GM12892 (cell line): ENCODE data around the gene KRT20. TPM values are rescaled to one million over a fixed set of nuclear protein-coding genes. Genes with fewer than 3 reads are reported as not detected.
"Not testable (repeated sequence)": the region's sequence is repeated elsewhere in the genome, so short reads cannot be mapped to it uniquely, and the experiment has no call there.

ENCODE experiments used
- DNase-seq: peaks from one replicate; pipeline ENCODE4 v3.0.0; 2011; ENCODE audit not compliant: insufficient read length
- FAIRE-seq: peaks from 2 replicates; lab custom pipeline; 2011; peaks lifted over from hg19 to GRCh38; lab: Jason Lieb, UNC
- POLR2A ChIP-seq: IDR thresholded peaks from 2 replicates; pipeline ENCODE4 v1.6.1; 2011; ENCODE audit warnings: low read depth, low read length, control low read depth
- POLR2AphosphoS5 ChIP-seq: IDR thresholded peaks from 2 replicates; pipeline ENCODE4 v1.6.1; 2011; ENCODE audit warnings: low read depth, low read length, control low read depth
- TAF1 ChIP-seq: IDR thresholded peaks from 2 replicates; pipeline ENCODE4 v1.6.1; 2011; ENCODE audit warnings: low read depth, mild to moderate bottlenecking, control low read depth, low read length, borderline replicate concordance
- polyA plus RNA-seq: library from polyadenylated mRNA; unstranded; fragments of >200 nt; gene quantifications from one replicate; pipeline ENCODE4 v1.2.1, GENCODE V29; 2012; ENCODE audit warnings: missing spikeins, inconsistent platforms; ENCODE audit not compliant: missing spikeins

Gene KRT20, protein sequence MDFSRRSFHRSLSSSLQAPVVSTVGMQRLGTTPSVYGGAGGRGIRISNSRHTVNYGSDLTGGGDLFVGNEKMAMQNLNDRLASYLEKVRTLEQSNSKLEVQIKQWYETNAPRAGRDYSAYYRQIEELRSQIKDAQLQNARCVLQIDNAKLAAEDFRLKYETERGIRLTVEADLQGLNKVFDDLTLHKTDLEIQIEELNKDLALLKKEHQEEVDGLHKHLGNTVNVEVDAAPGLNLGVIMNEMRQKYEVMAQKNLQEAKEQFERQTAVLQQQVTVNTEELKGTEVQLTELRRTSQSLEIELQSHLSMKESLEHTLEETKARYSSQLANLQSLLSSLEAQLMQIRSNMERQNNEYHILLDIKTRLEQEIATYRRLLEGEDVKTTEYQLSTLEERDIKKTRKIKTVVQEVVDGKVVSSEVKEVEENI
- not detected for polyA plus RNA-seq

DNA sequence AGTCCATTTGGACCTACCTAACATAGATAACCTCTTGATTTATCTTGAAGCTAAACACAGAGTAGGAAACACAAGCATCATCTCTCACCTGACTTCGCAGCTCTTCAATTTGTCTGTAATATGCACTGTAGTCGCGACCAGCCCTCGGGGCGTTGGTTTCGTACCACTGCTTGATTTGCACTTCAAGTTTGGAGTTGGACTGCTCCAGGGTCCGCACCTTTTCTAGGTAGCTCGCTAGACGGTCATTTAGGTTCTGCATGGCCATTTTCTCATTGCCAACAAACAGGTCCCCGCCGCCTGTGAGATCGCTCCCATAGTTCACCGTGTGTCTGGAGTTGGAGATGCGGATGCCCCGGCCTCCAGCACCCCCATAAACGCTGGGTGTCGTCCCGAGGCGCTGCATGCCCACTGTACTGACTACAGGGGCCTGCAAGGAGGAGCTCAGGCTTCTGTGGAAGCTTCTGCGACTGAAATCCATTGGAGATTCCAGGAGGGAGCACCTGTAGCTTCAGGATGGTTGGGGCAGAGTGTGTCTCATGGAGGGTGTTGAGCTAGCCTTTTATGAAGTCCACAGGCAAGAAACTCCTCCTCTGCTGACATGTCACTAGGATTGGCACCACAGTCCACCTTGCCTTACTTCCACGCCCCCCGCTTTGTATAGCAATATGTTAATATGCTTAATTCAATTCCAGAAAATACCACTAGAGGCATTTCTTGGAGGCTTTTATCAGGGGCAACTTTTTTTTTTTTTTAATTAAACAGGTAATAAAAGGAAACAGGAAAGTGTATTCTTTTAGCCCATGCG, at the start of gene KRT20:
Gene KRT20 (minus strand): TSS at position 535 of the 805 bp plus-strand sequence. CDS start 57 bp downstream, at position 478.
- DNase-seq (no peak), FAIRE-seq (no peak)
- TF ChIP-seq POLR2AphosphoS5 = no peak
- TF ChIP-seq POLR2A = no peak
- TF ChIP-seq TAF1 = no peak

DNA sequence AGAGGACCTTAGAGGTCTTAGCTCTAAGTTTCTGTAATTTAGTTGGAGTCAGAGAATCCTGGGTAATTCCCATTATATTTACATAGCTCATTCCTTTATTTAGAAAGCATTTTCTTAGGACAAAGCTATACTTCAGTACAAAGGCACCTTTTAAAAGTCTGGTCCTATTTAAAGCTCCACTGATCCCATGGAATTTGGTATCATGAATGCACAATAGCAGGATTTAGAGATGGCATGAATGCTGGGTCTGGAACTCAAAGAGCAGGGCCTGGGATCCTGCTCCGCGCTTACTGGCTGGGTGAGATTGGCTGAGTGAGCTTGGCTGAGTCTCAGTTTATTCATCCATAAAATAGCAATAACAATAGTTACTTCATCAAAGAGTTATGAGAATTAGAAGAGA, 47.6 kb upstream of the KRT20 start:
- no peak for FAIRE-seq
- TF ChIP-seq TAF1 = no peak
- no peak for TF ChIP-seq POLR2A
- TF ChIP-seq POLR2AphosphoS5 = no peak
- DNase-seq = no peak

DNA sequence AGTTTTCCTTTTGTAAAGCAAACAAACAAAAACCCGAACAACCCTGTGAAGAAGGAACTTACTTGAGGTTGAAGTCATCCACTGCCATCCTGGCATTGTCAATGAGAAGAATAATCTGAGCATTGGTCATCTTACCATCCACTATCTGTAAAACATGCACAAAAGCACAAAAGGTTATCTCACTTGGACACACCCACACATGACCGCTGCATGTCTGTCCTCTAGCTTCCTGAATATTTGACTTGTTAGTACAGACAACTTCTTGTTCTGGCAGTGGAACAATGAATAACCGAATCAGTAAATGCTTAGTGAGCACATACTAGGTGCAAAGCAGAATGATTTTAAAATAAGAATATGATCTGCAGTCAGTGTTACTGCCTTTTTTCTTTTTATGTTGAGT, 46.3 kb upstream of the KRT20 start:
- no peak for TF ChIP-seq TAF1
- no peak for TF ChIP-seq POLR2A
- no peak for TF ChIP-seq POLR2AphosphoS5
- no peak for DNase-seq
- no peak for FAIRE-seq

DNA sequence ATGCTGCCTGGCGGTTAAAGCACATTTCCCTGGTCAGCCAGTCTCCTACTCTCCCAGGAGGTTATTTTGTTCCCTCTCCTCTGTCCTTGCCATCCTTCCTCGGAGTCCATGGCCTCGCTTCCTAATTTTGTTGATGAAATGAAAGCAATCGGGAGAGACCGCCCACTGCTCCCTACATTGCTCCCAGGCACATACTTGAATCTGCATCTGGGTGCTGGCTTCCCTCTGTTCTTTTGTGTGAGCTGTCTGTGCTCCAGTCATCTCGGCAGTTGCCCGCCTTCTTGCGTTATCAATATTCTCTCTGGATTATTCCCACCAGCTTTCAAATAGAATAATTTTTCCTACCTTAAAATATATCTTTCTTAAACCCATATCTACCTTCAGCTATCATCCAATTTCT, 41.3 kb upstream of the KRT20 start:
- no peak for DNase-seq
- FAIRE-seq = no peak
- TF ChIP-seq TAF1 (no peak), POLR2A (no peak), POLR2AphosphoS5 (no peak)

DNA sequence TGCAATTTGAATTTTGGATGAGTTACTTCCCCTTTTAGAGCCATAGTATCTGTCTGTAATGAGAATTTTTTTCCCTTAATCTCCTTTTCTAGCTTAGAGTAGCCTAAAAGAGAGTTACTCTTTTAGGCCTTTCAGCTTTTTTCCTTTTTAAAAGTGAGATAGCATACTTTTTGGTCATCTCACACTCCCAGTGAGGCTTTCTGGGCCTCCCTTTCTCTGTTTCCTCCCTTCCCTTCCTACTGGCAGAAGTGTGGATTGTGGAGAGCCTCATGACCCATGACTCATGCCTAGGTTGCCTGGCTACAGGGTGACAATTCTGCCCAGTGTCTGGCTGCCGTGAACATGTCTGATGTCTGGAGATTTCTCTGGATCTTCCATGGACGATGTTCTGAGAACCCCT, 37.2 kb upstream of the KRT20 start:
- DNase-seq (no peak), FAIRE-seq (no peak)
- TF ChIP-seq POLR2A = no peak

DNA sequence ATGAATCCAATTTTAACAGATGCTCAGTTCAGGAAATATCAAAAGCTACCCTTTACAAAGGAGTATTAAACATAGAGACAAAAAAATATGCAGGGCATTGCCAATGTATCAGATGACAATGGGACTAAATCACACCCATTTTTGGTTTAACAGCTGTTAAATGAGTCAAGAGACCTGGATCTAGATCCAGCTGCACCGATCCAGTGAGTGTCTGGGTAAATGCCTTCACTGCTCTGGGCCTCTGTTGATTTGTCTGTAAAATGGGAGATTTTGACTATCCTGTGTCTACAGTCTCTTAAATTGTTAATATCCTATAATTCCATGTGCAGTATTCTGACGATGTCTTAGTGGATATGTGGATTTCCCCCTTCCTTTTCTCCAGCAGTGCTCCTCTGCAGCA, 36.0 kb upstream of the KRT20 start:
- FAIRE-seq = no peak

DNA sequence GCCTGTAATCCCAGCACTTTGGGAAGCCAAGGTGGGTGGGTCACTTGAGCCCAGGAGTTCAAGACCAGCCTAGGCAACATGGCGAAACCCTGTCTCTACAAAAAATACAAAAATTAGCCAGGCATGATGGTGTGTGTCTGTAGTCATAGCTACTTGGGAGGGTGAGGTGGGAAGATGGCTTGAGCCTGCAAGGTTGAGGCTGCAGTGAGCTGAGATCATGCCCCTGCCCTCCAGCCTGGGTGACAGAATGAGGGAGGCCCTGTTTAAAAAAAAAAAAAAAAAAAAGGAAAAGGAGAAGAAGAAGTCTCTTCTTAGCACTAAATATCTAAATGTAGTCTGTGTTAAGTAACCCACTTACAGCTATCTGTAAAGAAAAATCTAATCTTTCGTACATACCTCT, 32.1 kb upstream of the KRT20 start:
- not testable (repeated sequence) for FAIRE-seq, DNase-seq

More for the DNA sequence above, 36.0 kb upstream of the KRT20 start:
- DNase-seq = no peak
- no peak for TF ChIP-seq TAF1
- TF ChIP-seq POLR2A = no peak
- TF ChIP-seq POLR2AphosphoS5 = no peak

DNA sequence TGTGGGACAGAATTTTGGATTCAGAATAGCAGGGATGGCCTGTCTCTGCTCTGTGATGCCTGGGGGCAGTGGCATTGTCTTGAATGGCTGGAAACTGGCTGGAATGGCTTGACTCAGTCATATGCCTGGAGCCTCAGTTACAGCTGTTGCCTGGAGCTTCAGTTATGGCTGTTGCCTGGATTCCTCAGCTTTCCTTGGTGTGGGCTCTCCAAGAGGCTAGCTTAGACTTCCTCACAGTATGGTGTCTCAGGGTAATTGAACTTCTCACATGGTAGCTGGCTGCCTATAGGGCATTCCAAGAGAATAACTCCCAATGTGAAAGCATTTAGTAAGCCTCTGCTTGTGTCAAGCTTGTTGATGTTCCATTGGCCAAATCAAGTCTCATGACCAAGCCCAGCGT, 31.3 kb upstream of the KRT20 start:
- no peak for DNase-seq
- no peak for FAIRE-seq
- TF ChIP-seq TAF1 (no peak), POLR2AphosphoS5 (no peak), POLR2A (no peak)

DNA sequence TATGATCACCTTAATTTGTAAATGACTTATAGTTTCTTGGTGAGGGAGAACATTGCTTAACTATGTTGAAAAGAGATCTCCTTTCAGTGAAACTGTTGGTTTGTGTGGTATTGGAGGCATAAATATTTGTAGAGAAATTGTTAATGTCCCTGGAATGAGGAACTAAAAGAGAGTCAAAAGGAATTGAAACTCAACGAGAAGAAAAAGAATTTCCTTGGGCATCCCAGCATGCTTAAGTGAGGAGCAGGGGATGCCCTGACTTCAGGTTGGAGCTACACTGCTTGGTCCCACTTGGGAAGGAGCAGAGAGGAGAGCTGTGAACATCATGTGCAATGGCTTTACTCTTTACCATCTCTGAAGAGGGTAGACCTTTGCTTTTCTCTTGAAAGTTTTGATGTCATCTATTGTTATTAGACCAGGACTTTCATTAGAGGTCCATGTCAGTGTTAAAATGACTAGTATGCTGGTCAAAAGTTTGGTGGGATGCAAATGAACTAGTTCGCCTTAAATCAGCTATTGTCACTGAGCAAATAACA, 30.7 kb upstream of the KRT20 start:
- no peak for FAIRE-seq
- no peak for TF ChIP-seq TAF1
- TF ChIP-seq POLR2AphosphoS5 = no peak
- TF ChIP-seq POLR2A = no peak
- DNase-seq = no peak

DNA sequence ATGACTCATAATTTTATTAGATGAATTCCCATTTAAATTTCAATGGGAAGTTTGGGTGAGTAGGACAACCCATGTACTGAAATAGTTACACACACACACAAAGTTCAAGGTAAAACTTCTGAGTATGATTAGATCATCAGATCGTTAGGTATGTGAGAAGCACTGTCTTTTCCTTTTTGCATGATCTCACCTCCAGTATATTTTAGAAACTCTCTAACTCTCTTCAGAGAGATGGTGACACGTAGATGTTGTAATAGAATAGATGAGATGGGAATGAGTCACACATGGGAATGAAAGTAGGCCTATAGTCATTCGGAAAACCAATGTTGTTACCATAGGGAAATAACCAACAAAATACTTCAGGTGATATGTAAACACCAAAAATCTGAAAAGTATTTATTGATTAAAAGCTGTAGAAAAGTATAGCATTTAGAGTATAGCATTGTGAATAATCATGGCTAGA, 30.2 kb upstream of the KRT20 start:
- TF ChIP-seq TAF1 = no peak
- no peak for TF ChIP-seq POLR2A
- TF ChIP-seq POLR2AphosphoS5 = no peak
- FAIRE-seq (peak; percentile 36), DNase-seq (no peak)

DNA sequence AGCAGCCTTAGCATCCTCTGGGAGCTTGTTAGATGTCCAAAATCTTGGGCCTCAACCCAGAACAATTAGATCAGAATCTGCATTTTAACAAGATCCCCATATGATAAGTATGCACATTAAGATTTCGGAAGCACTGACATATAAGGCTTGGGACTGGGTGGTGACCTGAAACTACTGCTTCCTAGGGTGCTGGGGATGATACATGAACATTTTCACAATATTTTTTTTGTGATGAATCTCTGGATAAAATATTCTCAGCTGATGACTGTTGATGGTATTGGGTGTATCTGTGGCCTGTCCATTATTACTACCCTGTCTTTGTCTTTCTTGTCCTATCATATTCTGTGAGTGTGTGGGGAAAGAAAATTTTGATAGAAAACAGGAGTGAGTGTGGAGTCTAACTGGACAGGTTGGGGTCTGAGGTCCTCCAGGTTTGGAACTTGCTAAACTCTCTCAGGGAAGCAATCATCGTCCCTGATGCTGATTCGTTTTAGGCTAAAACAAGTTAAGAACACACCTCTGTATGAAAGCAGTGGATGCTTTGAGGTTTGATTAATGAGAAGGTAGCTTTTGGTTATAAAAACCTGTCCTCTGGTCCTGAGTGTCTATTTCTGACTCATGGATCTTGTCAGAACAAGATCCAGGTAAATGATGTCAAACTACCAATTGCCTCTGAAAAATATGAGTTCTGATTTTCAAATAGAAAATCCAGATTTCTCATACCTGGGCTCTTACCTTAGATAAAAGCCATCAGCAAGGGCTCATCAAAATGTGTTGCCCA, 29.2 kb upstream of the KRT20 start:
- DNase-seq (no peak), FAIRE-seq (no peak)
- TF ChIP-seq POLR2AphosphoS5 (no peak), TAF1 (no peak), POLR2A (no peak)
